Measurements from ENCODE around the gene CAMK1D. TPM values are rescaled to one million over a fixed set of nuclear protein-coding genes. Genes with fewer than 3 reads are reported as not detected.
"Not testable (repeated sequence)": the region's sequence is repeated elsewhere in the genome, so short reads cannot be mapped to it uniquely, and the experiment has no call there.

CAMK1D gene
- total RNA-seq, result 0.69 and 1.5 TPM in 2 replicates

DNA sequence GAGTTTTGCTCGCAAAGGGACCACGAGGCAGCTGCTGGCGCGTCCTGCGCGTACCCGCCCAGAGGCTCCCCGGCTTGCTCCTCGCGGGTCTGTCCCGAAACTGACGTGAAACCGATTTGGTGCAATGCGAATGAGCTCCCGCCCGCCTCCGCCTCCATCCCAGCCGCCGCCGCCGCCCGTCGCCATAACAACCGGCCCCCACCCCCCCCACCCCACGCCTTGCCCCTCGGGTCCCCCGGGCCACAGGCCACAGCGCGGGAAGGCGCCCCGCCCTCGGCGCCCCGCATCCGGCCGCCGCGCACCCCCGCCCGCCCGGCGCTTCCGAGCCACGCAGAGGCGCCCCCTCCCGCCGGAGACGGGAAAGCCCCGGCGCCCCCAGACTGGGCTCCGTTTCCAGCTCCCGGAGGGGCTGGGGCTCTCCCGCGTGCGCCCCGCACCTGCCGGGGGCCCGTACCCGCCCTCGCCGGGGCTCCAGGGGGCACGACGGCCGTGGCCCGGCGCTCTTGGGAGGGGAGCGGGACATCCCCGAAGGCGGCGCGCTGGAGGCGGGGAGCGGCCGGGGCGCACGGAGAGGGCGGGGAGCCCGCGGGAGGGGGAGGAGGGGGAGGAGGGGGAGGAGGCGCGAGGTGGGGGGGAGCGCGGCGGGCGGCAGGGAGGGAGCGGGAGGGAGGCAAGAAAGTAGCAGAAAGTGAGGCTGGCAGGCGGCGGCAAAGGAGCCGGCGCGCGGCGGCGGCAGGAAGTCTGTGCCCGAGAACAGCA is at the start of gene CAMK1D:
Gene CAMK1D, plus strand, starts transcription at position 678 of the 759 bp plus-strand sequence.
- DNase-seq (ENCODE audit: low read depth), result no peak

DNA sequence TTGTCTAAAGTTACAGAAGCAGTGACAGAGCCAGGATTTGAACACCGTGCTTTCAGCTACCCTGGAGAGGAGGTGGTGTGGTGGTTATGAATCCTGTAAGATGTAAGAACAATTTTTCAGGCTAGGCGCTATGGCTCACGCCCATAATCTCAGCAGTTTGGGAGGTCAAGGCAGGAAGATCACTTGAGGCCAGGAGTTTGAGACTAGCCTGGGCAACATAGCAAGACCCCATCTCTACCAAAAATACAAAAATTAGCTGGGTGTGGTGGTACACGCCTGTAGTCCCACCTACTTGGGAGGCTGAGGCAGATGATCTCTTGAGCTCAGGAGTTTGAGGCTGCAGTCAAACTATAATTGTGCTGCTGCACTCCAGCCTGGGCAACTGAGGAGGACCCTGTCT is 48.3 kb upstream of the CAMK1D start:
- DNase-seq (ENCODE audit: low read depth), result not testable (repeated sequence)

DNA sequence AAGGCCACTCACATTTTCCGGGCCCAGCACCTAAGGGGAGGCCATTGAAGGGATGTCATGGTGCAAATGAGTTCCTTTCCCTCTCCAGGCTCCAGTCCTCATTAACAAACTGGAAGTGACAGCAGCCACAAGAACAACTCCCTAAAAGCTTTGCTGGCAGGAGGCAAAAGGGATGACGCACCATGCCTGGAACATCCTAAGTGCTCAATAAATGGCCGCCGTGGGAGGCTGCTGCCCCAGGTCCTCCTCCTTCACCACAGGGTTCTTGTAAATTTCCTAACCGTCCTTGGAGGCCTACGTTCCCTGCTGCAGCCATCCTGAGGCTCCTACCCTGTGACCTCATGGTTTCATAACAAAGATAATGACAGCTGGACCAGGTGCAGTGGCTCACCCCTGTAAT is 41.3 kb upstream of the CAMK1D start:
- no peak for DNase-seq (ENCODE audit: low read depth)

DNA sequence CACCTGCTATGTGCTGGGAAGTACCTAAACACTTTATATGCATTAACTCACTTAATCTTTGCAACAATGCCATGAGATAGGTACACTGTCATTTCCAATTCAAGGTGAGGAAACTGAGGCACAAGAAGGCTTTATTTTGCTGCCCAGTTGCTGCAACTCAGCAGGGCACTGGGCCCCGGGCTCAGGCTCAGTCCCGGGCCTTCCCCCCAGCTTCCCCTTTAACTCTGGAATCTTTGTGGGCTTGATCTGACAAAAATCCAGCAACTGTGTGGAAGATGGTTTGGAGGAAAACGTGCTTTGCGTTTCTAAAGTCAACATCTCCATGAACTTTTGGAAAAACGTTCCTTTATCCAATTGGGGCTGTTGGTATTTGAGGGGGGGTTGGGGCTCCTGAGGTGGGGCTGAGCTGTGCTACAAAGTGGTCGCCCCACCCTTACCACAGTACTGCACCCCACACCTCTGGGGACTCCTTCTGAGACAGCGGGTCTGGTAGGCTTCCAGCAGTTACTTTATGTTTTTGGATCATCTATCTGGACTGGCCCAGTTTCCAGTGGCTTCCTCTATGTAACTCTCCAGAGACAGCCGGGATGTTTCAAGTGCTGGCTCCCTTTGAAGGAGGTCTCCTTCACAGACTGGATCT is 40.5 kb upstream of the CAMK1D start:
- DNase-seq (ENCODE audit: low read depth), result no peak

DNA sequence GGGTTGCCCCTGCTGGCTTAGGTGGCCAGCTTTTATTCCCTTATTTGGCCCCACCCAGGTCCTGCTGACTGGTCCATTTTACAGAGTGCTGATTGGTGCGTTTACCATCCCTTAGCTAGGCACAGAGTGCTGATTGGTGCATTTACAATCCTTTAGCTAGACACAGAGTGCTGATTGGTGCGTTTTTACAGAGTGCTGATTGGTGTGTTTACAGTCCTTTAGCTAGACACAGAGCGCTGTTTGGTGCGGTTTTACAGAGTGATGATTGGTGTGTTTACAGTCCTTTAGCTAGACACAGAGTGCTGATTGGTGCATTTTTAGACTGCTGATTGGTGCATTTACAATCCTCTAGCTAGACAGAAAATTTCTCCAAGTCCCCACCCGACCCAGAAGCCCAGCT is 39.6 kb upstream of the CAMK1D start:
- not testable (repeated sequence) for DNase-seq (ENCODE audit: low read depth)

DNA sequence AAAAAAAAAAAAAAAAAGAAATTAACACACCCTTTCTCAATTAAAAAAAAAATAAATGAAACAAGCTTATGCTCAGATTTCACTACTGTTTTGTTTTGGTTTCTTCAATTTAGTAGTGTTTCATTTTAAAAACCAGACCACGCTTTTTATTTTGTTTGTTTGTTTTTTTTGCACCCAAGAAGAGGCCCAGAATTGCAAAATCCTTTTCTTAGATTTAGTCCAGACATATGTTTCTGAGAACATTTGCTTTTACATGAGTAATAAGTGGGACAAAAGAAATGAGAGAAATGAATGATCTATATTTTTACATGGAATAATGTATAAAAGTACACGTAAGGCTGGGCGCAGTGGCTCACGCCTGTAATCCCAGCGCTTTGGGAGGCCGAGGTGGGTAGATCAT is 34.5 kb upstream of the CAMK1D start:
- no peak for DNase-seq (ENCODE audit: low read depth)

DNA sequence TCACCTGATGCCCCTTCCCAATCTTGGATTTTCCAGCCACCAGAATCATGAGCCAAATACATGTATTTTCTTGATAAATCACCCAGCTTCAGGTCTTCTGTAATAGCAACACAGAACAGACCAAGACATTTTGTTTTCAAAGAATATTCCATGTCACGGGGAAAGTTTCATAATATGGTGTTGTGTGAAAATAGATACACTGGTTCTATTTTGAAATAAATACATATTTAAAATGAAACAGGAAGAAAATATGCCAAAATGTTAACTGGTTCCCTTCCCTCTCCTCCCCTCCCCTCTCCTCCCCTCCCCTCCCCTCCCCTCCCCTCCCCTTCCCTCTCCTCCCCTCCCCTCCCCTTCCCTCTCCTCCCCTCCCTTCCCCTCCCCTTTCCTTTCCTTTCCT is 30.3 kb upstream of the CAMK1D start:
- DNase-seq (ENCODE audit: low read depth), result no peak

DNA sequence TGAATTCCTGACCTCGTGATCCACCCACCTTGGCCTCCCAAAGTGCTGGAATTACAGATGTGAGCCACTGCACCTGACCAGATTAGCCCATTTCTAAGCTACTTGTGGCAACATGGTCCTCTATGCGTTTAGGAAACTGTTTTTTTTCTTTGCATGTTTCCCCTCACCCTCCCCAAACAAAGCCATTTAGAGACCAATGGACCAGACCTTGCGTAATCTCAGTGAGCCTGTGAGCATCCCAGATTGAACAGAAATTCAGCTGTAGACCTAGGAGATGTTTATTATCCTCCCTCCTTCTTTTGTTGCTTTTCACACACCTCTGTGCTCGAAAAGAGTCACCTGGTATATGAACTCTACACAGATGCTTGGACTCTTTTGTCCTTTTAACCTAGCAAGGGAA is 28.5 kb upstream of the CAMK1D start:
- no peak for DNase-seq (ENCODE audit: low read depth)

DNA sequence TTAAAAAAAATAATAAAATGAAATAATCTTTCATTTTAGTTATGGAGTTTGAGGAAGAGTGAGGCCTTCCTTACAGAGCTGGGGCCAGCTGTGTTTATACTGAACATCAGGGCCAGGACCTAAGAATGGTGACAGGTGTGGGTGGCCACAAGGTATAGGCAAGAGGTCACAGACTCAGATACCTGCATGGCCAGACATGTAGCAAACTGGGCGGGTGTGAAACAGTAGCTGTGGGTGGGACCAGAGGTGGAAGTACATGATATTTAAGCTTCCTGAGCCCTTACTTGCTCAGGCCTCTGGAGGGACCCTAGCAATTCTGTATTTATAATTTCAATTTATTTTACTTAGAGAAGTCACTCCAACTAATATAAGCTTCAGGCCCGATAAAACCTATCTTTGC is 27.7 kb upstream of the CAMK1D start:
- no peak for DNase-seq (ENCODE audit: low read depth)

DNA sequence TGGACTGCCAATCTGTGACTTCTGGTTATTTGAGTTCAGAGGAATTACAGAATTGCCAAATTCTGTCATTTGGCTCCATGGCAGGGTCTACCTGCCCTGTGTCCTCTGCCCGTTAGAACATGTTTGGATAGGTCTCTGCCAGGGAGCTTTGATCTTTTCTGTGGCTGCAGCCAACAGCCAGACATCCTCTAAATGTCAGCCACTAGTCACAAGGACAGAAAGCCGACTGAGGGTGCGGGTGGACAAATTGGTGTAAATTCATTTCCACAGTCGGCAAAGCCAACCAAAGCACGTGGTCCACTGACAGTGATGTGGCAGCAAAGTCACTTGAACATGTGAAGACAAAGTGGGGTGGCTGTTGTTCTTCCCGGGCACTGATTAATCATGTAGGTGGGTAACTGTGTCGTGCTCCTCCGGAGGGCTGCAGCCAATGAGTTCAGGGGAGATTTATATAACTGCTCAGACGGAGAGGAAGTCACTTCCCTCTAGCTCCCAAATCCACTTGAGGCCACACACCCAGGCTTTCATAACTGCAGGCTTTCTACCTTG is 26.7 kb upstream of the CAMK1D start:
- DNase-seq (ENCODE audit: low read depth), result no peak

DNA sequence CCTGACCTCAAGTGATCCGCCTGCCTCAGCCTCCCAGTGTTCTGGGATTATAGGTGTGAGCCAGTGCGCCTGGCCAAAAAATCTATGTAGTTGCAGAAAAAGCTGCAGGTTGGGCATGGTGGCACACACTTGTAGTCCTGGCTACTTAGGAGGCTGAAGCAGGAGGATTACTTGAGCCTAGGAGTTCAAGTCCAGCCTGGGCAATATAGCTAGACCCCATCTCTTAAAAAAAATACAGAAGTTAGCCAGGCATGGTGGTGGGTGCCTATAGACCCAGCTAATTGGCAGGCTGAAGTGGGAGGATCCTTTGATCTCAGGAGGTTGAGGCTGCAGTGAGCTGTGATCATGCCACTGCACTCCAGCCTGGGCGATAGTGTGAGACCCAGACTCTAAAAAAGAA is 24.8 kb upstream of the CAMK1D start:
- DNase-seq (ENCODE audit: low read depth), result no peak

DNA sequence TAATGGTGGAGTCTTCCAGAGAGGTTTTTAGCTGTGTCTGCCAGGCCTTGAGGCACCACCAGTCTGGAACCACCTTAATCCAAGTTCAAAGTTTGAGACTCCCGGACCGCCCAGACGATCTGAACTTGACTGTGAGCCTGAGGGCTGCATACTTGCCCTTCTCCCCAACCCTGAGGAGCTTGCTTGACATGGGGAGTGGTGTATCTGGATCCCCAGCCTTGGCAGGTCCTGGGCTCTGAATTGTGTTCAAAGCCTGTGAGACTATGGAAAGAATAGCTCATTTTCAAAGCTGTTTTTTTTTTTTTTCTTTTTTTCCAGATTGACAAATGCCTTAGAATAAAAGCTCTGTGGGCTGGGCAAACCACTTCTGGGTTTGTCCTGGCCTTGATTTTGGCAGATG is 22.3 kb upstream of the CAMK1D start:
- no peak for DNase-seq (ENCODE audit: low read depth)

DNA sequence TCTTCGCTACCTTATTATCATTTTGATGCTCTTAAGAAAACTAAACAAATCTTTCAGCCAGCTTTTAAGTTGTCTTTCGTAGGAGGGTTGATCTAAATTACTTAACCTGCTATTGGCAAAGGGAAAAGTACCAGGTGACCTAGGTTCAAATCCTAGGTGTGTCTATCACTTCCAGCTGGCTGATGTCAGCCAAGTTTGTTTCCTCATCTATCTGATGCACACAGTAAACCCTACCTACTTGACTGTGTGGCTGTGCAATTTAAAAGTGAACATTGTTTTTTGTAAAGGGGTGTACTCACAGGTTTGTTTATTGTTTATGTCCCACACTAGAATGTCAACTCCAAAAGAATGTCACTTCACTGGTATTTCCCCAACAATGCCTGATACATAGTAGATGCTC is 21.9 kb upstream of the CAMK1D start:
- no peak for DNase-seq (ENCODE audit: low read depth)

DNA sequence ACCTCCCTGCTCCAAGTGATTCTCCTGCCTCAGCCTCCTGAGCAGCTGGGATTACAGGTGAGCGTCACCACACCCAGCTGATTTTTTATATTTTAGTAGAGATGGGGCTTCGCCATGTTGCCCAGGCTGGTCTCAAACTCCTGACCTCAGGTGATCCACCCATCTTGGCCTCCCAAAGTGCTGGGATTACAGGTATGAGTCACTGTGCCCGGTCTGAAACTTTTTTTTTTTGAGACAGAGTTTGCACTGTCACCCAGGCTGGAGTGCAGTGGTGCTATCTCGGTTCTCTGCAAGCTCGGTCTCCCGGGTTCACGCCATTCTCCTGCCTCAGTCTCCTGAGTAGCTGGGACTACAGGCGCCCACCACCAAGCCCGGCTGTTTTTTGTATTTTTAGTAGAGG is 21.0 kb upstream of the CAMK1D start:
- not testable (repeated sequence) for DNase-seq (ENCODE audit: low read depth)

DNA sequence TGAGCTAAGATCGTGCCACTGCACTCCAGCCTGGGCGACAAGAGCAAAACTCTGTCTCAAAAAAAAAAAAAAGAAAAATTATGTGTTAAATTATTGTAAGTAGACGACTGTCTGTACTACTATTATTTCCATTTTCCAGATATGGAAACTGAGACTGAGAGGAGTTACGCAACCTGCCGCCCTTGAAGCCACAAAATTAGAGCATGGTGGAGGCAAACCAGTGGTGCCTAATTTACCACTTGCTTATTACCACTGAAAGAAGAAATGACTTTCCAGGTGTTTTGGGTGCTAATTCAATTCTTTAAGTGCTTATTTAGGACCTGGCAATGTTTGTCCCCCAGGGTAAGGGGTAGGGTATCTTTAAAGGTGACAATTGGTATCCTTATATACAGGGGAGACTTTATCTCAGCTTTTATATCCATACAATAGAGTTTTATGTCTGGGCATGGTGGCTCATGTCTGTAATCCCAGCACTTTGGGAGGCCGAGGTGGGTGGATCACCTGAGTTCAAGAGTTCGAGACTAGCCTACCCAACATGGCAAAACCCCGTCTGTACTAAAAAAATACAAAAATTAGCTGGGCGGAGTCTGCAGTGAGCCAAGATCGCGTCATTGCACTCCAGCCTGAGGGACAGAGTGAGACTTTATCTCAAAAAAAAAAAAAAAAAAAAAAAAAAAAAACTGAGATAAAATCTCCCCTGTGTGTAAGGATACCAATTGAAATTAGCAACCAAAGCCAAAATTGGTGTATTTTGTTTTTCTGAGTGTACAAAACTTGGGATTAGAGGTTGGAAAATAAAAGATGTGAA is 16.6 kb upstream of the CAMK1D start:
- DNase-seq (ENCODE audit: low read depth), result no peak

DNA sequence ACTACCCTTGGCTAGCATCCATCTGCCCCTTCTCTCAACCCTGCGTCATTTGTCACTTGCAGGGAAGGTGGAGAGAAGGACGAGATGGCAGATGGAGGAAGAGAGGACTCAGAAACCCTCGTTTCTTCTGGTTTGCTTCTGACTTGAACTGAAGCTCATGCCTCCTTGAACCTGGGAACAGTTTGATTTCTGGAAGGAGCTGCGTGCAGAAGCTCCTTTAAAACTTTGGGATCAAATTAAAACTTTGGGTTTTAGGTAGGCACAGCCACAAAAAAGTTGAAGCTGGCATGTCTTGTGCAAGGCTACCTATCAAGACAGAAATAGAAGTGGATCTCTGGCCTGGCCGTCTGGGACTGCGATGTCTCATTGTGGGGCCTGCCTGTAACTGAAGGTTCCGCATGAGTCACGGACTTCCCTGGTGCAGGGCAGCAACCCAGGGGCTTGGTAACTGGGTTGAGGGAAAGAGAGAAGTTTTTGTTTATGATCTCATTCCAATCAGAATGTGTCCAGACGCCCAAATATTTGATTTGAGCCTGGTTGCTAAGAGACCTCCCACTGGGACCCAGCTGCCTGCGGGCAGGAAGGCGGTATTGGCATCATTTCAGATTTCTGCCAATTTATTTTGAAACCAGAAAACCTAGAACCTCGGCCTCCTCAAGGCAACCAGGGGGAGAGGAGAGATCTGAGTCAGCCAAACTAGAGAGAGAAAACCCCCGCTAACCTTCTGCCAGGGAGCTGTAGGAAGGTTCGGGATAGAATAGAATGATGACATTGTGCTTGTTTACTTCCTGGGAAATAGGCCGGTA is 15.8 kb upstream of the CAMK1D start:
- DNase-seq (ENCODE audit: low read depth), result peak; percentile 83

DNA sequence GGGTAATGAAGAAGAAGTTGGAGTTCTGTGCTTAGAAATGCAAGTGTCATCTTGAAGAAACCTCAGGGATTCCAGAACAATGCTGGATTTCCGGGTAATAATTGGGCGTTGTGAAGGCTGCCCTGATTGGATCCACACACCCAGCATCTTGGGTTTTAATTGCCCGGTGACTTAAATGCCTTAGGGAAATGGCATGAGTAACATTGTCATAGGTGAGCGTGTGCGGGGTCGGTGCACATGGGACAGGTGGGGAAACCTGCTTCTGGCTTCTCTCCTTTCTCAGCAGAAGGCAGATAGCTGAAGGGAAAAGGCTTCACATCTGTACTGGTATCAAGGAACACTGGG is 15.2 kb upstream of the CAMK1D start:
- no peak for DNase-seq (ENCODE audit: low read depth)

DNA sequence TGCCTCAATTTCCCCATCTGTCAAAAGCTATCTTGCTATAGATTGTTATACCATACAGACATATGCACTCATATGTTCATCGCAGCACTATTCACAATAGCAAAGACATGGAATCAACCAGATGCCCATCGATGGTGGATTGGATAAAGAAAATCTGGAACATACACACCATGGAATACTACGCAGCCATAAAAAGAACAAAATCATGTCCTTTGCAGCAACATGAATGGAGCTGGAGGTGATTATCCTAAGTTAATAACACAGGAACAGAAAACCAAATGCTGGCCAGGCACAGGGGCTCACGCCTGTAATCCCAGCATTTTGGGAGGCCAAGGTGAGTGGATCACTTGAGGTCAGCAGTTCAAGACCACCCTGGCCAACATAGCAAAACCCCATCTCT is 14.2 kb upstream of the CAMK1D start:
- not testable (repeated sequence) for DNase-seq (ENCODE audit: low read depth)

DNA sequence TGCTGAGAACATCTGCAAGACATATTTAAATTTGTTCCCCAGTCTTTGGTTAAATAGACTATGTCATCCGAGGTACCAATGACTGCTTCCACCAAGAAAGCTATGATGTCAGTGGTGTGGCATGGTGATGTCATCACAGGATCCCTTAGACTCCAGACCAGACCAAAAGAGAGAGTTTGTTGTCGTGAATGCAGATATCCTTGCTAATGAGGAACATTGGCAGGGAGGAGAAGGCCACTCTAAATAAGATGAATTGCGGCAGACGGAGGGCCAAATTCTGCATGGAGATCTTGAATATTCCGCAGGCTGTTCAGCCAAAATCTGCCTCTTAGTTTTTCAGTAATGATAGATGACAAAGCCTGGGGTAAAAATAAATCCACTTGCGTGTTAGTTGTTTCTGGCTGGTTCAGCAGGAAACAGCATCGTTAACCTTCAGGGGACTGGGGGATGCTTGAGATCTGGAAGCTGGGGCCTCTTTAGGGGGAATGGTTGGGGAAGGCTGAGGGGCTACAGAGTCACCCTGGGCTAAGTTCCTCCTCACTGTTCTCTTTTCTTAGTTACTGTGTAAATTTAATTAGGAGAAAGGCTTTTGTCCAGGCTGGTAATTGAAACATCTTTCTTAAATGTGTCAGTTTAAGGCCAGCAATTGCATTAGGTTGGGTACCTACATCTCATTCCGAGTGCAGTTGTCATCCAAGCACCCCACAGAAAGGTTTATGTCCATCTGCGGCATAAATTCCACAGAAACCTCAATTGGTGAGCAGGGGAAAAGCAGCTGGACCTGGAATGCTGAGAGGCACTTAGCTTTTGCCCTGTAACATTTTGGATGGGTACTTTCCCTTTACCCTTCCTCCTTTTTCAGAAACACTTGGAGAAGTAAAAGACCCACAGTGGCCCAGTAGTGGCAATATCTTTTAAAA is 11.6 kb upstream of the CAMK1D start:
- DNase-seq (ENCODE audit: low read depth), result no peak

DNA sequence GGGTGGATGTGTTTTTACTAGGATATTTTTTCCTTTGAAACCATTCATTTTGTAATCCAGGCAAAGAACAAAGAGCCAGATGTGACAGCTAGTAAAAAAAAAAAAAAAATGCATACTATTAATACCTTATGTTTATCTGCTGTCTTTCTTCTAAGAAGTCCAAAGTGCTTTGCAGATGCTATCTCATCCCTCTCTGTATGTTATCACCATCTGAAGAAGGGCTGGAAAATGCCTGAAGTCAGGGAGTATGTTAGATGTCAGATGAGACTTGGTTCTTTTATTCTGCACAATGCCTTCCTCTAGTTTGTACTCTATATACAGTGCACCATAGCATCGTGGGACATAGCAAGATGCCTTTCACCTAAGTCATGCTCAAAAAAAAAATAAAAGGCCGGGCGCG is 10.4 kb upstream of the CAMK1D start:
- no peak for DNase-seq (ENCODE audit: low read depth)

DNA sequence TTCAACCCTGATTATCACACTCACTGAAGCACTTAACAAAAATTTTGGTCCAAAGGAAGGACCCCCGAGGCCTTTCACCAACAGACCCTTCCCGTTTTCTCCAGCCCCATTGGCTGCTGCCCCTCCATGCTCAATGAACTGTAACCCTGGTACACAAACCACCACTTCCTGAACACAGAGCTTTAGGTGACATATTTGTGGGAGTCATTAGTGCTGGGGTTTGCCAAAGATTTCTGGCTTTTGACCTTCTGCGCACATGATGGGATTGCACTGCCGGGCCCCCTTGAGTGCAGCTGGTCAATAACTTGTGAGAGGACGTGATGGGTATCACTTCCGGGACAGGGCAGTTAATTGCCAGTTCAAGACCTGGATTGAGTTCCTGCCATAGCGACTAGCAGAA is 9.0 kb upstream of the CAMK1D start:
- DNase-seq (ENCODE audit: low read depth), result no peak
